RWPE1 (cell line): ENCODE measurements around the gene DSCAML1.

Source experiments
- CTCF ChIA-PET: fragments of 350-600 bp; sonication (Branson Sonifier 250); formaldehyde crosslinking; extraction: SDS; loops from one replicate; lab custom pipeline; 2021; lab: Yijun Ruan, JAX
- POLR2A ChIA-PET: fragments of 400-600 bp; formaldehyde crosslinking; extraction: SDS; loops from one replicate; lab custom pipeline; 2020; ENCODE audit warnings: antibody characterized with exemption; ENCODE audit not compliant: low non-redundant PET; lab: Yijun Ruan, JAX
- DNase-seq: peaks from one replicate; pipeline ENCODE4 v3.0.0; 2012; ENCODE audit warnings: low spot score
- H3K27ac ChIP-seq: fragments of 450-650 bp; 2 replicates; pipeline ENCODE4 v1.5.1; 2017
- TF ChIP-seq, protein P1 (sequence below): fragments of 450-650 bp; conservative IDR thresholded peaks from 2 replicates; pipeline ENCODE4 v1.5.1; 2017; ENCODE audit warnings: low read depth, mild to moderate bottlenecking

Gene DSCAML1

DNA sequence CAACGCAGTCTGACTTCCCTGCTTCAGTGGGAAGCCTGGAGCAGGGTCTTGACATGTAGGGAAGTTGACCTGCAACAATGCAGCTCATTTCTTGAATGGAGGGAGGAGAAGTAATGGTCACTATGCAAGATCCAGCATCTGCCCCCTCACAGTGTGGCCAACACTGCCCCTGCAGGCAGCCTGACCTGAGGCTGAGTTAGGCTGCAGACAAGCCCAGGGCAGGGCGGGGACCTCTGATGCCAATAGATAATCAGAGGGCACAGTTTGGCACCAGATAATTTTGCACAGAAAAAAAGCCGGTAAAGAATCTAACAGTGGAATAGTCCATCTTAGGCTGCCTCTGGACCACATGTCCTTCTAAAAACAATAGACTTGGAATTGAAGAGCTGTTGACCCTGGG lies 182.3 kb downstream of the DSCAML1 start:
- no peak for DNase-seq
- CTCF ChIA-PET: interaction anchor here (0.6 to 0.8 kb wide), 2 partner anchors 189 to 821 kb away, joined by 3 read pairs; no protein-coding TSS in a partner anchor
- POLR2A ChIA-PET: no interaction called here
- TF ChIP-seq, protein P1, sequence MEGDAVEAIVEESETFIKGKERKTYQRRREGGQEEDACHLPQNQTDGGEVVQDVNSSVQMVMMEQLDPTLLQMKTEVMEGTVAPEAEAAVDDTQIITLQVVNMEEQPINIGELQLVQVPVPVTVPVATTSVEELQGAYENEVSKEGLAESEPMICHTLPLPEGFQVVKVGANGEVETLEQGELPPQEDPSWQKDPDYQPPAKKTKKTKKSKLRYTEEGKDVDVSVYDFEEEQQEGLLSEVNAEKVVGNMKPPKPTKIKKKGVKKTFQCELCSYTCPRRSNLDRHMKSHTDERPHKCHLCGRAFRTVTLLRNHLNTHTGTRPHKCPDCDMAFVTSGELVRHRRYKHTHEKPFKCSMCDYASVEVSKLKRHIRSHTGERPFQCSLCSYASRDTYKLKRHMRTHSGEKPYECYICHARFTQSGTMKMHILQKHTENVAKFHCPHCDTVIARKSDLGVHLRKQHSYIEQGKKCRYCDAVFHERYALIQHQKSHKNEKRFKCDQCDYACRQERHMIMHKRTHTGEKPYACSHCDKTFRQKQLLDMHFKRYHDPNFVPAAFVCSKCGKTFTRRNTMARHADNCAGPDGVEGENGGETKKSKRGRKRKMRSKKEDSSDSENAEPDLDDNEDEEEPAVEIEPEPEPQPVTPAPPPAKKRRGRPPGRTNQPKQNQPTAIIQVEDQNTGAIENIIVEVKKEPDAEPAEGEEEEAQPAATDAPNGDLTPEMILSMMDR: no peak
- H3K27ac ChIP-seq: no peak overlapping the region

DNA sequence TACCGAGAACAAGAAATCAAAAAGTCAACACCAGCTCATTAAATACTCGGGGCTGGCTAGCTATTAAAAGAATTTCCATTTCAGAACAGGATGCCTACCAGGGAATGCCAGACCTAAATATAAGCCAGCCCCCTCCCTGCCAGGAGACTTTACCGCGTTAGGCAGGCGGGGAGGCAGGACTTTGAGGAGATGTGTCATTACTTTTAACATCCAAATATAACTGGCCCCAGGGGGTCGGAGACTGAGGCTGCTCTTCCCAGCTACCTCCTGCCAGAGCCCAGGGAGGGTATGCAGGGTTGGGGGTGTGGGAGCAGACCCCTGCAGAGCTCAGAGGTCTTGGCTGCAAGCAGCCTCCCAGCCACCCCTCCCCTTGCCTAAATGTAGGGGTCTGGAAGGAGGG lies 183.5 kb downstream of the DSCAML1 start:
- TF ChIP-seq, protein P1: no peak
- H3K27ac ChIP-seq: no peak overlapping the region
- ChIA-PET CTCF (interaction anchor here (0.6 to 1.0 kb wide), 2 partner anchors 144 to 187 kb away, joined by 3 read pairs; no protein-coding TSS in a partner anchor), POLR2A (no interaction called here)
- DNase-seq: no peak

DNA sequence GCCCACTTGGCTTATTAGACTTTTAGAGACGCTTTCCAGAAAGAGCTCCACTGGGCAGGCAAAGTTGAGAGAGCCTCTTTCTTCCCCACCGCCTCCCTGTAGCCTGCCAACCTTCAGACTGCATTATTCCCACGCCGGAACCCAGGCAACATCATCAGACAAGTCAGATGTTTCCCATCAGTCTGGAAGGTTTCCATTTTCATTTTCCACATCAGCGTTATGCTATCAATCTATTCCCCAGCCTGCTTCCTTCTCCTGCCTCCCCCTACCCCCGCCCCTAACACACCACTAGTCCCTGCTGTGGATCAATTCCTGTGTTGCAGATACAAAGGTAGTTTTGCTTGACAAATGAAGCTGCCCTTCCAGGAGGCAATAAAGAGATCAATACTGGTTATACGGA lies 184.8 kb downstream of the DSCAML1 start:
- CTCF ChIA-PET: no interaction called here
- TF ChIP-seq, protein P1: no peak
- POLR2A ChIA-PET: no interaction called here
- no peak overlapping the region for H3K27ac ChIP-seq
- no peak for DNase-seq

DNA sequence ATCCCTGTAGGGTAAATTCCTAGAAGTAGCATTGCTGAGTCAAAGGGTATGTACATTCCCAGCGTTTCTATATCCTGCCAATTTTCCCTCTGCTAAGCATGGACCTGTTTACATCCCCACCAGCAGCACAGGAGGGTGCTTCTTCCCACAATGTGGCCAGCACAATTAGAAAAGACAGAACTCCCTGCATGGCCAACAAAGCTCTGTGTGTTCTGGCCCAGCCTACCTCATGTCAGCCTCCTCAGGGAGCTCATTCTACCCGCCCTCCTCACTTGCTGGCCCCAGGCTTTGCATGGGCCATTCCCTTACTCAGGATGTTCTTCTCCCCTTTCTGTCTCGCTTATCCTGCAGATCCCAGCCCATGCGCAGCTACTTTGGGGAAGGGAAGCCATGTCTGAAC lies 186.1 kb downstream of the DSCAML1 start:
- no peak overlapping the region for H3K27ac ChIP-seq
- ChIA-PET CTCF (interaction anchor here (1.2 kb wide), 1 partner anchor 184 kb away, joined by 3 read pairs; no protein-coding TSS in a partner anchor), POLR2A (interaction anchor here (0.5 kb wide), 1 partner anchor 10 kb away, joined by 4 read pairs; no protein-coding TSS in a partner anchor)
- TF ChIP-seq, protein P1: no peak
- DNase-seq: no peak

DNA sequence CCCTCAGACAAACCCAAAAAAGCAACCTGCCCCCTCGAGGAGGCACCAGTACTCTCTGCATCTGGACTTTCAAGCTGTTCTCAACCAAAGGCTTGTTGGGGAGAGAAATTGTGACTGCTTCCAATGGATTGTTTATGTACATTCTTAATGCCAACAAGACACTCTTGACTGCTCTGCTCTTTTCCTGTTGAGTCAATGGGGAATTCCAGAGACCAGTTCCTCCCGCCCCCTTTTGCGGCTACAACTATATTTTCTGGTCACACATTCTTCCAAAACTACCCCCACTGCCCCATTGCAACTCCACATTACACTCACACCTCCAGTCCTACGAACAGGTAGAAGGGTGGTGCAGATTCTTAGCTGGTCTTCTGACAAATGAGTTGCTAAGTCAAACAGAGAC lies 187.0 kb downstream of the DSCAML1 start:
- no peak overlapping the region for H3K27ac ChIP-seq

DNA sequence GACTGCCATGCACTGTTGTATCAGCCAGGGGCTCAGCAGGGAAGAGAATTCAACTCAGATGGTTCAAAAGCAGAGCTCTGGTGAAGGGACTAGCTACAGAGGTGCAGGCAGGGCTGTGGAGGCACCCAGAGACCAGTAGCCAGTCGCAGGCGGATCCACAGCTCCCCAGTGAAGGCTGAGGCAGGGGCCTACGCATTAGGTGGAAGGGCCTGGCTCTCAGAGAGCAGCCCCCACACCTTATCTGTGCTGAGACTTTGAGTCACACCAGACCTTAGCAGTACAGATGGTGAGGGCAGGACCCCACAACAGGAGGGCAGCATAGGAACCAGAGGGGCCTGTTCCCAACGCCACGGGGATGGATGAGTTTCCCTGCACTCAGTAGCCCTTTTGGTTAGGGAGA lies 189.6 kb downstream of the DSCAML1 start:
- TF ChIP-seq, protein P1: no peak
- no peak for DNase-seq
- POLR2A ChIA-PET: no interaction called here
- CTCF ChIA-PET: no interaction called here
- H3K27ac ChIP-seq: no peak overlapping the region

More for the DNA sequence above, 187.0 kb downstream of the DSCAML1 start:
- TF ChIP-seq, protein P1: no peak
- CTCF ChIA-PET: interaction anchor here (0.9 to 1.2 kb wide), 2 partner anchors 11 to 184 kb away, joined by 3 read pairs; no protein-coding TSS in a partner anchor
- POLR2A ChIA-PET: no interaction called here
- no peak for DNase-seq
